Endothelial cell (in vitro differentiated cells): ENCODE data around the gene ID1. TPM values are rescaled to one million over a fixed set of nuclear protein-coding genes. Genes with fewer than 3 reads are reported as not detected.
"Not testable (repeated sequence)": the region's sequence is repeated elsewhere in the genome, so short reads cannot be mapped to it uniquely, and the experiment has no call there.

ENCODE experiments used
- DNase-seq: peaks from one replicate; pipeline ENCODE4 v3.0.0; 2021; ENCODE audit warnings: low spot score
- H3K27ac Mint-ChIP-seq: one replicate; pipeline ENCODE4 v1.8.0; 2021; ENCODE audit warnings: mixed read lengths, inconsistent platforms; ENCODE audit not compliant: unreplicated experiment
- H3K27me3 Mint-ChIP-seq: one replicate; pipeline ENCODE4 v1.8.0; 2021; ENCODE audit warnings: mild to moderate bottlenecking, moderate library complexity, mixed read lengths, inconsistent platforms; ENCODE audit not compliant: unreplicated experiment
- H3K36me3 Mint-ChIP-seq: one replicate; pipeline ENCODE4 v1.8.0; 2021; ENCODE audit warnings: mild to moderate bottlenecking, low read depth, mixed read lengths, inconsistent platforms; ENCODE audit not compliant: unreplicated experiment
- H3K4me1 Mint-ChIP-seq: one replicate; pipeline ENCODE4 v1.8.0; 2021; ENCODE audit warnings: mild to moderate bottlenecking, mixed read lengths, inconsistent platforms; ENCODE audit not compliant: unreplicated experiment
- H3K4me3 Mint-ChIP-seq: one replicate; pipeline ENCODE4 v1.8.0; 2021; ENCODE audit warnings: mild to moderate bottlenecking, mixed read lengths, inconsistent platforms; ENCODE audit not compliant: unreplicated experiment
- H3K9me3 Mint-ChIP-seq: one replicate; pipeline ENCODE4 v1.8.0; 2021; ENCODE audit warnings: mixed read lengths, inconsistent platforms; ENCODE audit not compliant: unreplicated experiment
- total RNA-seq: library from RNA; stranded (reverse); fragmentation: NEBNext Ultra II Directional; extraction: Animal tissue kit (Norgen Biotek cat#: 25700); gene quantifications from one replicate; pipeline ENCODE4 v1.2.1, GENCODE V29; 2021; ENCODE audit not compliant: unreplicated experiment
- TF ChIP-seq, protein P1 (sequence below): fragments of 200-600 bp; sonication (generic); IDR thresholded peaks from one replicate; pipeline ENCODE4 v1.5.0; 2021; ENCODE audit warnings: antibody characterized with exemption; ENCODE audit not compliant: unreplicated experiment

The ID1 gene
- total RNA-seq, 1 donor from 2014 or later, result 85.2 TPM

DNA sequence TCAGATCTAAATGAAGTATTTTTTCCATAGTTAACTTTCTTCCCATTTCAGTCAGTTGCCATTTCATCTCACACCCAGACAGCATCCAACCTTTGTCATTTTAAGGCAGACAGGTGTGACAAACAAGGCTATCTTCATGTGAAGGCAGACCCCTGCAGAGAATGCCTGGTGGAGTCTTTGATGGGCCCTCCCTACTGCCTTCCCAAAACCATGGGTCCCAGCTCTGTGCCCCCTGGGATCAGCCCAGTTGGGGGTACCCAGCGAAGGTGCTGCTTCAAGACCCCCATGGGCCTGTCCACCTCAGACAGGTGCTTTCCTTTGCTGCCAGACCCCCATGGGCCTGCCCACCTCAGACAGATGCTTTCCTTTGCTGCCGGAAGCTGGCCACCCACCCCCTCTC lies 28.3 kb upstream of the ID1 start:
- H3K27me3 Mint-ChIP-seq, result peaks cover 19% of the 10 kb centered on the region
- no peaks in the 10 kb centered on the region for H3K9me3 Mint-ChIP-seq
- peaks cover 19% of the 10 kb centered on the region for H3K4me1 Mint-ChIP-seq
- H3K36me3 Mint-ChIP-seq, result peaks cover 14% of the 10 kb centered on the region
- no peak overlapping the region for H3K4me3 Mint-ChIP-seq
- TF ChIP-seq, protein P1, sequence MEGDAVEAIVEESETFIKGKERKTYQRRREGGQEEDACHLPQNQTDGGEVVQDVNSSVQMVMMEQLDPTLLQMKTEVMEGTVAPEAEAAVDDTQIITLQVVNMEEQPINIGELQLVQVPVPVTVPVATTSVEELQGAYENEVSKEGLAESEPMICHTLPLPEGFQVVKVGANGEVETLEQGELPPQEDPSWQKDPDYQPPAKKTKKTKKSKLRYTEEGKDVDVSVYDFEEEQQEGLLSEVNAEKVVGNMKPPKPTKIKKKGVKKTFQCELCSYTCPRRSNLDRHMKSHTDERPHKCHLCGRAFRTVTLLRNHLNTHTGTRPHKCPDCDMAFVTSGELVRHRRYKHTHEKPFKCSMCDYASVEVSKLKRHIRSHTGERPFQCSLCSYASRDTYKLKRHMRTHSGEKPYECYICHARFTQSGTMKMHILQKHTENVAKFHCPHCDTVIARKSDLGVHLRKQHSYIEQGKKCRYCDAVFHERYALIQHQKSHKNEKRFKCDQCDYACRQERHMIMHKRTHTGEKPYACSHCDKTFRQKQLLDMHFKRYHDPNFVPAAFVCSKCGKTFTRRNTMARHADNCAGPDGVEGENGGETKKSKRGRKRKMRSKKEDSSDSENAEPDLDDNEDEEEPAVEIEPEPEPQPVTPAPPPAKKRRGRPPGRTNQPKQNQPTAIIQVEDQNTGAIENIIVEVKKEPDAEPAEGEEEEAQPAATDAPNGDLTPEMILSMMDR, result no peak
- H3K27ac Mint-ChIP-seq, result no peak overlapping the region
- DNase-seq, result no peak

DNA sequence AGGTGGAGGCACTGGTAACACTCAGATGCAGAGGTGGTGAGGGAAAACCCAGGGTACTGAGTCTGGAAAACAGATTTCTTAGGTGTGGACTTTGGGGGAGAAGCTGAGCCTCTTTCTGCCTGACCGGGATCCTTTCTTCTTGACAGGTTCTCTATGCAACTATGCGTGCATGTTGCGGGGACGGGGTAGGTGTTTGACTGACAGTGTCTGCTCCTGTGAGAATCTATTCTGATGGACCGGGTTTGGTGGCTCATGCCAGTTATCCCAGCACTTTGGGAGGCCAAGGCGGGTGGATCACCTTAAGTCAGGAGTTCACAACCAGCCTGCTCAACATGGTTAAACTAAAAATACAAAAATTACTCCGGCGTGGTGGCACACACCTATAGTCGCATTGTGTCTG lies 27.9 kb upstream of the ID1 start:
- H3K9me3 Mint-ChIP-seq, result no peaks in the 10 kb centered on the region
- peak overlapping the region; percentile 40 for H3K27ac Mint-ChIP-seq
- H3K27me3 Mint-ChIP-seq, result peaks cover 17% of the 10 kb centered on the region
- TF ChIP-seq, protein P1, result no peak
- H3K4me1 Mint-ChIP-seq, result peaks cover 16% of the 10 kb centered on the region
- no peak overlapping the region for H3K4me3 Mint-ChIP-seq
- DNase-seq, result no peak
- peaks cover 14% of the 10 kb centered on the region for H3K36me3 Mint-ChIP-seq

DNA sequence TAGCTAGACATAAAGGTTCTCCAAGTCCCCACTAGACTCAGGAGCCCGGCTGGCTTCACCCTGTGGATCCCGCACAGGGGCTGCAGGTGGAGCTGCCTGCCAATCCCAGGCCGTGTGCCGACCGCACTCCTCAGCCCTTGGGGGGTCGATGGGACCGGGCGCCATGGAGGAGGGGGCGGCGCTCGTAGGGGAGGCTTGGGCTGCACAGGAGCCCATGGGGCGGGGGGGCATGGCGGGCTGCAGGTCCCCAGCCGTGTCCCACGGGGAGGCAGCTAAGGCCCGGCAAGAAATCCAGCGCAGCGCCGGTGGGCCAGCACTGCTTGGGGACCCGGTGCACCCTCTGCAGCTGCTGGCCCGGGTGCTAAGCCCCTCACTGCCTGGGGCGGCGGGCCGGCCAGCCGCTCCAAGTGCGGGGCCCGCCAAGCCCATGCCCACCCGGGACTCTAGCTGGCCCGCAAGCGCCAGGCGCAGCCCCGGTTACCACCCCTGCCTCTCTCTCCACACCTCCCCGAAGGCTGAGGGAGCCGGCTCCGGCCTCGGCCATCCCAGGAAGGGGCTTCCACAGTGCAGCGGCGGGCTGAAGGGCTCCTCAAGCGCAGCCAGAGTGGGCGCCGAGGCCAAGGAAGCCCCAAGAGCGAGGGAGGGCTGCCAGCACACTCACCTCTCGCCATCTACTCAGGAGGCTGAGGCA lies 26.5 kb upstream of the ID1 start:
- Mint-ChIP-seq H3K36me3 (peaks cover 14% of the 10 kb centered on the region), H3K27me3 (peaks cover 9% of the 10 kb centered on the region), H3K4me1 (peaks cover 10% of the 10 kb centered on the region), H3K9me3 (no peaks in the 10 kb centered on the region), H3K4me3 (no peak overlapping the region), H3K27ac (no peak overlapping the region)
- no peak for DNase-seq
- TF ChIP-seq, protein P1, result no peak

DNA sequence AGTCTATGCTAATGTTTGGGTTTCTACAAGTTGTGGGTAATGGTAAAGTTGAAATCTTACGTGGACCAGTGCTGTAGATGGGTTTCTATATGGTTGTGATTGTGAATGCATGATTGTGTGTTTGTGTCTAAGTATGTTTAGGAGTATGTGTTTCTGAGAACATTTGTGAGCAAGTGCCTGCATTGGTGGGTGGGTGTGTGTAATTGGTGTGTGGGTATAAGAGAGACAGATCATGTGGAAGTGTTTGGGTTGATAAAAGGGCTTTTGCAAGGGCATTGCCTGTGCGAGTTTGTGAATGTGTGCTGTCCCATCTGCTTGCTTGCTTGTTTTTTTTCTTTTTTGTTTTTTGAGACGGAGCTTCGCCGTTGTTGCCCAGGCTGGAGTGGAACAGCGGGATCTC lies 25.8 kb upstream of the ID1 start:
- H3K4me3 Mint-ChIP-seq, result no peak overlapping the region
- no peak overlapping the region for H3K27ac Mint-ChIP-seq
- H3K4me1 Mint-ChIP-seq, result peaks cover 4% of the 10 kb centered on the region
- TF ChIP-seq, protein P1, result no peak
- H3K9me3 Mint-ChIP-seq, result no peaks in the 10 kb centered on the region
- peaks cover 3% of the 10 kb centered on the region for H3K27me3 Mint-ChIP-seq
- H3K36me3 Mint-ChIP-seq, result peaks cover 14% of the 10 kb centered on the region
- no peak for DNase-seq

GRCh38 chr20:31579941-31580651 lies 25.0 kb upstream of the ID1 start:
- H3K27me3 Mint-ChIP-seq, H3K9me3 Mint-ChIP-seq, DNase-seq, H3K4me3 Mint-ChIP-seq, H3K4me1 Mint-ChIP-seq, H3K27ac Mint-ChIP-seq: not testable (repeated sequence)
- H3K36me3 Mint-ChIP-seq, result peaks cover 14% of the 10 kb centered on the region
